ENCODE data around the gene PTK7.

- TF ChIP-seq CREB1 (CRISPR knock-in tag; IDR thresholded peaks at IDR 0.05) (no peak), CTCF (IDR thresholded peaks at IDR 0.05) (no peak), IRF2 (CRISPR knock-in tag; IDR thresholded peaks at IDR 0.05; ENCODE audit: borderline replicate concordance, low read depth) (no peak), TCF7 (CRISPR knock-in tag; IDR thresholded peaks at IDR 0.05; ENCODE audit: low read depth) (0 out of 2 replicates have a peak, but pooled peaks have one; percentile 39), MLX (CRISPR knock-in tag; IDR thresholded peaks at IDR 0.05) (no peak)
These were observed 584 bp downstream of the PTK7 start for GRCh38 chr6:43076464-43077332.

All from WTC11 (cell line).